GM12878 (cell line): ENCODE data around the gene TMEM250. TPM values are rescaled to one million over a fixed set of nuclear protein-coding genes. Genes with fewer than 3 reads are reported as not detected.

Experiments
- ATAC-seq: fragments of 200-7000 bp; cut with Tn5 transposase; 3 replicates; pipeline ENCODE4 v1.9.1; 2020; ENCODE audit warnings: mild to moderate bottlenecking, moderate library complexity
- BruUV-seq: library from RNA; stranded (reverse); fragments of 400-500 nt; replicated peaks from 2 replicates; lab custom pipeline; 2021; lab: Mats Ljungman, UMichigan
- CTCF ChIA-PET: fragments of 300-600 bp; sonication (Branson Sonifier 250); formaldehyde crosslinking; extraction: SDS; loops from one replicate; lab custom pipeline; 2021; ENCODE audit warnings: inconsistent platforms; lab: Yijun Ruan, JAX
- POLR2A ChIA-PET: fragments of 350-600 bp; formaldehyde crosslinking; extraction: SDS; loops from one replicate; lab custom pipeline; 2021; ENCODE audit warnings: inconsistent platforms; lab: Charles Lee
- RAD21 ChIA-PET: fragments of 300-600 bp; sonication (Branson Sonifier 250); formaldehyde crosslinking; loops from one replicate; lab custom pipeline; 2023; ENCODE audit warnings: antibody characterized with exemption; ENCODE audit not compliant: unreplicated experiment; lab: Charles Lee
- SMC1A ChIA-PET: fragments of 300-600 bp; sonication (Branson Sonifier 250); formaldehyde crosslinking; loops from one replicate; lab custom pipeline; 2023; ENCODE audit not compliant: unreplicated experiment, uncharacterized antibody; lab: Charles Lee
- DNase-seq: peaks from one replicate; pipeline ENCODE4 v3.0.0-alpha.2; 2011; ENCODE audit warnings: low read depth, low spot score
- FAIRE-seq: peaks from 3 replicates; lab custom pipeline; 2011; peaks lifted over from hg19 to GRCh38; lab: Jason Lieb, UNC
- H2AFZ ChIP-seq: 2 replicates; pipeline ENCODE4 v1.6.0; 2011; ENCODE audit warnings: low read depth, low read length, control low read depth; ENCODE audit not compliant: control insufficient read depth
- H3K27ac ChIP-seq: 2 replicates; pipeline ENCODE4 v1.5.1; 2011; ENCODE audit warnings: control low read depth; ENCODE audit not compliant: control insufficient read depth, insufficient read depth
- H3K27me3 ChIP-seq, 2 experiments: replicated peaks in 1 of 2; 2 replicates each; pipeline versions ENCODE4 v1.6.0 to v1.6.1; 2011; ENCODE audit warnings: low read length in 1 of 2; ENCODE audit not compliant: control insufficient read depth in 2 of 2, insufficient read depth in 2 of 2
- H3K36me3 ChIP-seq, 2 experiments: 2 replicates each; pipeline ENCODE4 v1.5.1; 2011; ENCODE audit warnings: low read length in 1 of 2; ENCODE audit not compliant: control insufficient read depth in 2 of 2, insufficient read depth in 2 of 2
- H3K4me1 ChIP-seq: 2 replicates; pipeline ENCODE4 v1.6.1; 2011; ENCODE audit warnings: mild to moderate bottlenecking, low read length, moderate library complexity, mixed read lengths; ENCODE audit not compliant: control insufficient read depth, insufficient read depth
- H3K4me2 ChIP-seq: 2 replicates; pipeline ENCODE4 v1.6.0; 2011; ENCODE audit warnings: control low read depth; ENCODE audit not compliant: control insufficient read depth, insufficient read depth
- H3K4me3 ChIP-seq: fragments of 200-600 bp; sonication (generic); 2 replicates; pipeline ENCODE4 v1.5.1; 2016
- H3K79me2 ChIP-seq: 2 replicates; pipeline ENCODE4 v1.6.0; 2011; ENCODE audit warnings: low read length; ENCODE audit not compliant: control insufficient read depth, insufficient read depth
- H3K9ac ChIP-seq: 2 replicates; pipeline ENCODE4 v1.8.0; 2011; ENCODE audit warnings: low read length, control low read depth, mixed read lengths; ENCODE audit not compliant: control insufficient read depth, insufficient read depth
- H3K9me3 ChIP-seq: replicated peaks from 3 replicates; pipeline ENCODE4 v1.5.1; 2011; ENCODE audit warnings: mild to moderate bottlenecking, low read length; ENCODE audit not compliant: control insufficient read depth, insufficient read depth
- H4K20me1 ChIP-seq: 2 replicates; pipeline ENCODE4 v1.6.0; 2011; ENCODE audit not compliant: control insufficient read depth, insufficient read depth
- BCL3 ChIP-seq: IDR thresholded peaks from 2 replicates; pipeline ENCODE4 v1.6.1; 2011; ENCODE audit warnings: borderline replicate concordance, low read depth, mild to moderate bottlenecking, moderate library complexity, low read length; ENCODE audit not compliant: insufficient read depth, poor library complexity, severe bottlenecking
- CHD1 ChIP-seq: IDR thresholded peaks from 2 replicates; pipeline ENCODE4 v1.6.1; 2012; ENCODE audit warnings: low read depth, low read length, improper control_type of control experiment
- CUX1 ChIP-seq: IDR thresholded peaks from 2 replicates; pipeline ENCODE4 v1.6.1; 2012; ENCODE audit warnings: improper control_type of control experiment, low read depth, low read length; ENCODE audit not compliant: insufficient replicate concordance
- E2F8 ChIP-seq: fragments of 450-650 bp; IDR thresholded peaks from 2 replicates; pipeline ENCODE4 v1.6.1; 2018; ENCODE audit warnings: mild to moderate bottlenecking, low read depth, moderate library complexity; ENCODE audit not compliant: partially characterized antibody
- ETV6 ChIP-seq, 2 experiments: fragments of 450-650 bp in 1 of 2; IDR thresholded peaks in 1 of 2; conservative IDR thresholded peaks in 1 of 2; 2 replicates each; pipeline ENCODE4 v1.6.1; 2014; ENCODE audit warnings: antibody characterized with exemption in 1 of 2, borderline replicate concordance in 1 of 2, low read depth in 1 of 2, mild to moderate bottlenecking in 1 of 2, moderate library complexity in 1 of 2
- TCF12 ChIP-seq: IDR thresholded peaks from 2 replicates; pipeline ENCODE4 v1.6.1; 2011; ENCODE audit warnings: low read depth, mild to moderate bottlenecking, low read length
- ZBTB40 ChIP-seq: fragments of 450-650 bp; IDR thresholded peaks from 2 replicates; pipeline ENCODE4 v1.6.1; 2016; ENCODE audit warnings: mild to moderate bottlenecking, moderate library complexity, borderline replicate concordance
- WGBS: methylation state at CpG from one replicate; pipeline ENCODE4 v1.1.6; 2016; ENCODE audit warnings: low lambda C conversion rate; ENCODE audit not compliant: insufficient replicate concordance, insufficient coverage; ENCODE audit errors: missing lambda C conversion rate; 5-methylcytosine and 5-hydroxymethylcytosine counted together
- in situ Hi-C: fragments of 300-500 bp; cut with MboI; formaldehyde crosslinking; loops from 9 replicates; pipeline ENCODE4 v1.14.3; 2018; ENCODE audit warnings: mixed read lengths
- intact Hi-C: fragments of 100-400 bp; cut with micrococcal nuclease; formaldehyde crosslinking; loops from one replicate; pipeline ENCODE4 v1.14.2; 2022; ENCODE audit not compliant: unreplicated experiment
- polyA plus RNA-seq, 11 experiments: library from polyadenylated mRNA; depleted of rRNA in 4 of 11; unstranded in 6 of 11; stranded (reverse) in 5 of 11; fragments of >200 nt; fragmentation: Nextera tagmentation in 4 of 11; fragmentation: Illumina TruSeq in 1 of 11; extraction: Ambion mirVana in 4 of 11; extraction: Trizol in 1 of 11; gene quantifications; 1 replicate in 1 of 11; 2 replicates in 10 of 11; pipeline versions ENCODE4 v1.2.1 to v1.2.3, GENCODE V29; 2011 to 2016; ENCODE audit warnings: inconsistent platforms in 2 of 11, missing spikeins in 2 of 11, low read depth in 1 of 11
- total RNA-seq, 4 experiments: library from RNA; depleted of rRNA in 3 of 4; stranded (reverse); fragments of >200 nt in 3 of 4; fragmentation: Illumina TruSeq in 1 of 4; extraction: Trizol in 1 of 4; gene quantifications; 2 replicates each; pipeline versions ENCODE4 v1.2.1 to v1.2.3, GENCODE V29; 2013 to 2021

The TMEM250 gene
- total and polyA plus RNA-seq, 10 of the 15 experiments (the other 5 are each of a cell fraction or from before 2014, with no cell fraction given), result 0.39 to 39.9 (median 8.5) TPM

GRCh38 chr9:136145580-136145979 is 26.9 kb upstream of the TMEM250 start (continued):
- TF ChIP-seq ZBTB40 (no peak), E2F8 (no peak), ETV6 (conservative IDR thresholded peaks at IDR 0.05 in 1 of 2, IDR thresholded peaks at IDR 0.05 in 1 of 2; ENCODE audit: borderline replicate concordance in 1 of 2, low read depth in 1 of 2) (no peak), CHD1 (no peak)

- H3K4me1 ChIP-seq, result no peaks in the 10 kb centered on the region
- POLR2A ChIA-PET, result no interaction called here
- RAD21 ChIA-PET, result no interaction called here
- 41% methylated on average over 11 of the region's 11 CpGs for WGBS
- H3K27me3 ChIP-seq, result peaks cover 0 to 2% of the 10 kb centered on the region in 2 experiments; a peak in 2 of 4 replicates
- DNase-seq (no peak), FAIRE-seq (no peak), ATAC-seq (no peak)
- H2AFZ ChIP-seq, result no peak overlapping the region
- no peak overlapping the region for H3K4me3 ChIP-seq
- intact Hi-C loops, result no loop called here
- in situ Hi-C loops, result no loop called here
- no peak overlapping the region for H3K27ac ChIP-seq
- no peak overlapping the region for H3K4me2 ChIP-seq
- H4K20me1 ChIP-seq, result no peaks in the 10 kb centered on the region
- H3K36me3 ChIP-seq, result no peaks in the 10 kb centered on the region
- no peaks in the 10 kb centered on the region for H3K9me3 ChIP-seq
- H3K9ac ChIP-seq, result no peak overlapping the region
- SMC1A ChIA-PET, result interaction anchor here (0.5 kb wide), 1 partner anchor 298 kb away, joined by 3 read pairs; no protein-coding TSS in a partner anchor
- CTCF ChIA-PET, result no interaction called here
- H3K79me2 ChIP-seq, result no peaks in the 10 kb centered on the region
- no TSS peak for BruUV-seq
- TF ChIP-seq BCL3 (no peak), CUX1 (no peak), TCF12 (no peak)
Measured at GRCh38 chr9:136144450-136144849, 25.8 kb upstream of the TMEM250 start.
